IMR-90 (cell line): ENCODE results near the gene EPS15. TPM values are rescaled to one million over a fixed set of nuclear protein-coding genes. Genes with fewer than 3 reads are reported as not detected.

ENCODE experiments used
- ATAC-seq: fragments of 200-7000 bp; cut with Tn5 transposase; 2 replicates; pipeline ENCODE4 v1.9.1; 2020; ENCODE audit warnings: low read depth, mild to moderate bottlenecking, moderate library complexity
- BruUV-seq: library from RNA; stranded (reverse); fragments of 400-500 nt; replicated peaks from 2 replicates; lab custom pipeline; 2021; lab: Mats Ljungman, UMichigan
- CTCF ChIA-PET: fragments of 300-600 bp; formaldehyde crosslinking; extraction: SDS; loops from one replicate; lab custom pipeline; 2021; ENCODE audit warnings: antibody characterized with exemption; lab: Yijun Ruan, JAX
- POLR2A ChIA-PET: fragments of 300-600 bp; sonication (Branson Sonifier 250); formaldehyde crosslinking; loops from one replicate; lab custom pipeline; 2022; ENCODE audit warnings: antibody characterized with exemption; ENCODE audit not compliant: unreplicated experiment; lab: Charles Lee
- DNase-seq: peaks from one replicate; pipeline ENCODE4 v3.0.0; 2013
- H2AFZ ChIP-seq: replicated peaks from 2 replicates; pipeline ENCODE3; 2013; ENCODE audit warnings: low read length, mild to moderate bottlenecking; ENCODE audit not compliant: poor library complexity
- H2AK5ac ChIP-seq: 2 replicates; pipeline ENCODE4 v1.6.1; 2013; ENCODE audit warnings: low read depth, low read length, inconsistent platforms
- H2AK9ac ChIP-seq: replicated peaks from 2 replicates; pipeline ENCODE3; 2013; ENCODE audit warnings: mild to moderate bottlenecking, low read depth, low read length, moderate library complexity; ENCODE audit not compliant: poor library complexity
- H2BK120ac ChIP-seq: 2 replicates; pipeline ENCODE4 v1.6.1; 2013; ENCODE audit warnings: low read depth, low read length, inconsistent platforms
- H2BK15ac ChIP-seq: 3 replicates; pipeline ENCODE4 v1.6.1; 2013; ENCODE audit warnings: low read depth, low read length, inconsistent platforms
- H2BK20ac ChIP-seq: 2 replicates; pipeline ENCODE4 v1.6.1; 2013; ENCODE audit warnings: low read depth, mild to moderate bottlenecking, inconsistent platforms, low read length, moderate library complexity
- H2BK5ac ChIP-seq: 2 replicates; pipeline ENCODE4 v1.6.1; 2013; ENCODE audit warnings: mild to moderate bottlenecking, low read depth, low read length, inconsistent platforms; ENCODE audit not compliant: poor library complexity, severe bottlenecking
- H3K14ac ChIP-seq: replicated peaks from 2 replicates; pipeline ENCODE4 v1.6.1; 2013; ENCODE audit warnings: low read depth, low read length, inconsistent platforms
- H3K18ac ChIP-seq: 2 replicates; pipeline ENCODE4 v1.6.1; 2013; ENCODE audit warnings: low read depth, low read length, control low read depth
- H3K23ac ChIP-seq: 2 replicates; pipeline ENCODE4 v1.6.1; 2013; ENCODE audit warnings: low read depth, low read length, inconsistent platforms
- H3K27ac ChIP-seq: 2 replicates; pipeline ENCODE4 v1.5.1; 2013; ENCODE audit warnings: mild to moderate bottlenecking, control low read depth, low read length; ENCODE audit not compliant: insufficient read depth
- H3K27me3 ChIP-seq: 2 replicates; pipeline ENCODE4 v1.6.1; 2013; ENCODE audit warnings: low read length; ENCODE audit not compliant: control insufficient read depth, insufficient read depth
- H3K36me3 ChIP-seq: 2 replicates; pipeline ENCODE4 v1.6.1; 2013; ENCODE audit warnings: low read length, mixed read lengths; ENCODE audit not compliant: control insufficient read depth, insufficient read depth
- H3K4ac ChIP-seq: 2 replicates; pipeline ENCODE4 v1.6.1; 2013; ENCODE audit warnings: low read depth, low read length, inconsistent platforms
- H3K4me1 ChIP-seq: 2 replicates; pipeline ENCODE4 v1.6.1; 2013; ENCODE audit warnings: low read length, mixed read lengths; ENCODE audit not compliant: control insufficient read depth, insufficient read depth
- H3K4me2 ChIP-seq: 2 replicates; pipeline ENCODE4 v1.6.1; 2013; ENCODE audit warnings: low read depth, mild to moderate bottlenecking, control low read depth, low read length, moderate library complexity
- H3K4me3 ChIP-seq: 2 replicates; pipeline ENCODE4 v1.5.1; 2013; ENCODE audit warnings: low read depth, mild to moderate bottlenecking, control low read depth, low read length, moderate library complexity; ENCODE audit not compliant: insufficient read depth
- H3K56ac ChIP-seq: 2 replicates; pipeline ENCODE4 v1.6.1; 2013; ENCODE audit warnings: low read length, inconsistent platforms; ENCODE audit not compliant: insufficient read depth; ENCODE audit errors: extremely low read depth
- H3K79me1 ChIP-seq, 2 experiments: 2 replicates each; pipeline ENCODE4 v1.6.1; 2013; ENCODE audit warnings: low read length in 2 of 2, inconsistent platforms in 1 of 2, low read depth in 1 of 2
- H3K9ac ChIP-seq: 2 replicates; pipeline ENCODE4 v1.6.1; 2013; ENCODE audit warnings: low read depth, low read length, control low read depth
- H3K9me1 ChIP-seq: 2 replicates; pipeline ENCODE4 v1.6.1; 2013; ENCODE audit warnings: low read length, inconsistent platforms; ENCODE audit not compliant: insufficient read depth
- H3K9me3 ChIP-seq: 2 replicates; pipeline ENCODE4 v1.6.1; 2013; ENCODE audit warnings: low read length; ENCODE audit not compliant: control insufficient read depth, insufficient read depth
- H4K20me1 ChIP-seq: 2 replicates; pipeline ENCODE4 v1.6.1; 2013; ENCODE audit warnings: low read length, inconsistent platforms; ENCODE audit not compliant: insufficient read depth
- H4K5ac ChIP-seq: 2 replicates; pipeline ENCODE4 v1.6.1; 2013; ENCODE audit warnings: mild to moderate bottlenecking, low read depth, low read length, control low read depth
- H4K8ac ChIP-seq, 2 experiments: 2 replicates each; pipeline ENCODE4 v1.6.1; 2013; ENCODE audit warnings: low read depth in 2 of 2, low read length in 2 of 2, control low read depth in 1 of 2, inconsistent platforms in 1 of 2
- H4K91ac ChIP-seq: 2 replicates; pipeline ENCODE4 v1.6.1; 2013; ENCODE audit warnings: low read depth, low read length, inconsistent platforms; ENCODE audit not compliant: insufficient read depth
- BHLHE40 ChIP-seq: fragments of 150-350 bp; IDR thresholded peaks from 2 replicates; pipeline ENCODE4 v1.6.1; 2016; ENCODE audit warnings: mild to moderate bottlenecking, low read depth, low read length
- CEBPB ChIP-seq: IDR thresholded peaks from 2 replicates; pipeline ENCODE4 v1.6.1; 2012; ENCODE audit warnings: low read depth, low read length, improper control_type of control experiment
- CHD1 ChIP-seq: IDR thresholded peaks from 2 replicates; pipeline ENCODE4 v1.6.1; 2012; ENCODE audit warnings: low read depth, low read length, improper control_type of control experiment
- CTCF ChIP-seq: conservative IDR thresholded peaks from 2 replicates; pipeline ENCODE4 v1.5.1; 2012; ENCODE audit warnings: mild to moderate bottlenecking, low read depth, low read length, improper control_type of control experiment
- ELK1 ChIP-seq: fragments of 150-350 bp; IDR thresholded peaks from 2 replicates; pipeline ENCODE4 v1.6.1; 2016; ENCODE audit warnings: low read depth, mild to moderate bottlenecking, low read length, moderate library complexity, borderline replicate concordance
- FOS ChIP-seq: fragments of 150-350 bp; IDR thresholded peaks from 2 replicates; pipeline ENCODE4 v1.6.1; 2016; ENCODE audit warnings: low read depth, low read length
- MAFK ChIP-seq: IDR thresholded peaks from 2 replicates; pipeline ENCODE4 v1.6.1; 2012; ENCODE audit warnings: low read depth, low read length, improper control_type of control experiment
- MAZ ChIP-seq: IDR thresholded peaks from 2 replicates; pipeline ENCODE4 v1.6.1; 2012; ENCODE audit warnings: low read depth, mild to moderate bottlenecking, low read length, improper control_type of control experiment, moderate library complexity, borderline replicate concordance
- MXI1 ChIP-seq: IDR thresholded peaks from 2 replicates; pipeline ENCODE4 v1.6.1; 2012; ENCODE audit warnings: low read depth, mild to moderate bottlenecking, low read length, moderate library complexity, borderline replicate concordance
- NFE2L2 ChIP-seq: fragments of 150-350 bp; IDR thresholded peaks from 2 replicates; pipeline ENCODE4 v1.6.1; 2016; ENCODE audit warnings: low read depth, mild to moderate bottlenecking, low read length
- POLR2A ChIP-seq: IDR thresholded peaks from 2 replicates; pipeline ENCODE4 v1.6.1; 2012; ENCODE audit warnings: mild to moderate bottlenecking, low read depth, low read length
- RAD21 ChIP-seq: IDR thresholded peaks from 2 replicates; pipeline ENCODE4 v1.6.1; 2012; ENCODE audit warnings: low read length, improper control_type of control experiment
- RCOR1 ChIP-seq: IDR thresholded peaks from 2 replicates; pipeline ENCODE4 v1.6.1; 2012; ENCODE audit warnings: mild to moderate bottlenecking, low read length, improper control_type of control experiment; ENCODE audit not compliant: insufficient replicate concordance
- RFX5 ChIP-seq: IDR thresholded peaks from 2 replicates; pipeline ENCODE4 v1.8.0; 2012; ENCODE audit warnings: low read depth, mild to moderate bottlenecking, low read length, moderate library complexity
- SMC3 ChIP-seq: fragments of 150-350 bp; IDR thresholded peaks from 2 replicates; pipeline ENCODE4 v1.6.1; 2016; ENCODE audit warnings: low read depth, mild to moderate bottlenecking, antibody characterized with exemption, low read length, moderate library complexity
- USF2 ChIP-seq: fragments of 150-350 bp; IDR thresholded peaks from 2 replicates; pipeline ENCODE4 v1.6.1; 2017; ENCODE audit warnings: mild to moderate bottlenecking, antibody characterized with exemption, low read length, low read depth
- WGBS, 2 experiments: methylation state at CpG; one replicate each; pipeline versions ENCODE4 v1.1.5 to v1.1.7; 2013; ENCODE audit warnings: missing lambda C conversion rate in 2 of 2; ENCODE audit not compliant: insufficient read length in 1 of 2; ENCODE audit errors: extremely low coverage in 2 of 2; 5-methylcytosine and 5-hydroxymethylcytosine counted together
- dilution Hi-C: fragments of 300-500 bp; cut with HindIII; formaldehyde crosslinking; loops from one replicate; pipeline ENCODE4 v1.14.3; 2018; ENCODE audit warnings: low sequenced_read_pairs; ENCODE audit not compliant: unreplicated experiment
- in situ Hi-C: fragments of 300-500 bp; cut with MboI; formaldehyde crosslinking; loops from 3 replicates; pipeline ENCODE4 v1.14.3; 2019; ENCODE audit warnings: low sequenced_read_pairs, inconsistent platforms, mixed read lengths
- intact Hi-C: fragments of 100-400 bp; cut with micrococcal nuclease; formaldehyde crosslinking; loops from 2 replicates; pipeline ENCODE4 v1.10.0; 2022
- polyA plus RNA-seq, 3 experiments: library from polyadenylated mRNA; depleted of rRNA; stranded (reverse); fragments of >200 nt; gene quantifications; 2 replicates each; pipeline ENCODE4 v1.2.3, GENCODE V29; 2012; ENCODE audit warnings: low replicate concordance in 1 of 3
- total RNA-seq: library from RNA; depleted of rRNA; stranded (reverse); fragments of >200 nt; gene quantifications from 2 replicates; pipeline ENCODE4 v1.2.3, GENCODE V29; 2012

The EPS15 gene
- total and polyA plus RNA-seq, 2 of the 4 experiments (the other 2 are of a cell fraction) = 17.6 to 38.0 TPM

GRCh38 chr1:51312718-51313117 lies 206.3 kb downstream of the EPS15 start:
- Histone ChIP-seq H2BK15ac (no peak overlapping the region), H3K4me2 (no peak overlapping the region), H2AK9ac (no peak overlapping the region), H4K8ac (no peak overlapping the region), H2AFZ (peak overlapping the region; percentile 28), H3K9me1 (peaks cover 16% of the 10 kb centered on the region), H3K9ac (no peak overlapping the region), H2BK5ac (no peak overlapping the region), H3K9me3 (no peaks in the 10 kb centered on the region), H4K20me1 (no peaks in the 10 kb centered on the region), H3K4me3 (no peak overlapping the region), H3K79me1 (no peaks in the 10 kb centered on the region), H4K5ac (no peak overlapping the region), H3K4me1 (peaks cover 10% of the 10 kb centered on the region), H3K27ac (no peak overlapping the region), H3K27me3 (no peaks in the 10 kb centered on the region), H3K36me3 (no peaks in the 10 kb centered on the region), H4K91ac (no peak overlapping the region), H3K23ac (no peak overlapping the region), H2BK20ac (no peak overlapping the region), H3K56ac (no peak overlapping the region), H3K4ac (0 out of 2 replicates have a peak overlapping the region, but pooled peaks have one; percentile 5), H2BK120ac (no peak overlapping the region; the same call in 1 of the 2 replicates), H3K14ac (no peak overlapping the region), H3K18ac (no peak overlapping the region), H2AK5ac (peak overlapping the region; percentile 60; the same call in 1 of the 2 replicates)
- POLR2A ChIA-PET = no interaction called here
- in situ Hi-C loops = no loop called here
- no CpG with 5 or more reads among the region's 4 CpGs for WGBS, 2 experiments
- ATAC-seq = no peak
- no peak for DNase-seq
- BruUV-seq = no TSS peak
- CTCF ChIA-PET = no interaction called here
- no peak for TF ChIP-seq RFX5
- no peak for TF ChIP-seq MAFK
- no peak for TF ChIP-seq NFE2L2
- no peak for TF ChIP-seq SMC3
- TF ChIP-seq MXI1 = no peak
- TF ChIP-seq CEBPB = no peak
- no peak for TF ChIP-seq FOS
- TF ChIP-seq ELK1 = no peak
- no peak for TF ChIP-seq RAD21
- no peak for TF ChIP-seq CTCF
- no peak for TF ChIP-seq USF2
- TF ChIP-seq CHD1 = no peak
- TF ChIP-seq RCOR1 = no peak
- TF ChIP-seq BHLHE40 = no peak
- no peak for TF ChIP-seq MAZ
- TF ChIP-seq POLR2A = no peak
- intact Hi-C loops = no loop called here
- dilution Hi-C loops = no loop called here
